Muscle of leg (tissue), 11 donors: ENCODE measurements around the gene FAM171A2. TPM values are rescaled to one million over a fixed set of nuclear protein-coding genes. Genes with fewer than 3 reads are reported as not detected.

ENCODE experiments used
- DNase-seq: peaks from one replicate; pipeline ENCODE4 v3.0.0; 2013
- H3K27ac ChIP-seq: one replicate; pipeline ENCODE4 v1.5.1; 2013; ENCODE audit warnings: mild to moderate bottlenecking, low read length, control low read depth
- H3K27me3 ChIP-seq: one replicate; pipeline ENCODE4 v1.6.1; 2013; ENCODE audit warnings: low read length; ENCODE audit not compliant: control insufficient read depth, insufficient read depth
- H3K36me3 ChIP-seq: one replicate; pipeline ENCODE4 v1.6.1; 2013; ENCODE audit warnings: low read length; ENCODE audit not compliant: control insufficient read depth, insufficient read depth
- H3K4me1 ChIP-seq: one replicate; pipeline ENCODE4 v1.6.1; 2013; ENCODE audit warnings: low read length; ENCODE audit not compliant: control insufficient read depth, insufficient read depth
- H3K4me3 ChIP-seq: one replicate; pipeline ENCODE4 v1.5.1; 2013; ENCODE audit warnings: low read length, control low read depth
- H3K9me3 ChIP-seq: replicated peaks from 2 replicates; pipeline ENCODE4 v1.6.1; 2013; ENCODE audit warnings: low read depth, low read length; ENCODE audit not compliant: control insufficient read depth
- WGBS: methylation state at CpG from one replicate; pipeline ENCODE4 v1.1.5; 2013; ENCODE audit warnings: missing lambda C conversion rate; ENCODE audit not compliant: insufficient coverage; 5-methylcytosine and 5-hydroxymethylcytosine counted together
- polyA plus RNA-seq, 8 donors: library from polyadenylated mRNA; unstranded; fragments of 120-200 nt; gene quantifications; one replicate each; pipeline versions ENCODE4 v1.2.1 to v1.2.3, GENCODE V29; 2013; ENCODE audit warnings: inconsistent platforms in 1 of 8, low replicate concordance in 1 of 8; ENCODE audit not compliant: insufficient read length in 8 of 8, insufficient read depth in 1 of 8
- total RNA-seq: library from RNA; stranded (reverse); fragments of 120-200 nt; gene quantifications from one replicate; pipeline ENCODE4 v1.2.4, GENCODE V29; 2013

Gene FAM171A2
- total and polyA plus RNA-seq, 9 donors: 52.9 to 110 (median 80.0) TPM

DNA sequence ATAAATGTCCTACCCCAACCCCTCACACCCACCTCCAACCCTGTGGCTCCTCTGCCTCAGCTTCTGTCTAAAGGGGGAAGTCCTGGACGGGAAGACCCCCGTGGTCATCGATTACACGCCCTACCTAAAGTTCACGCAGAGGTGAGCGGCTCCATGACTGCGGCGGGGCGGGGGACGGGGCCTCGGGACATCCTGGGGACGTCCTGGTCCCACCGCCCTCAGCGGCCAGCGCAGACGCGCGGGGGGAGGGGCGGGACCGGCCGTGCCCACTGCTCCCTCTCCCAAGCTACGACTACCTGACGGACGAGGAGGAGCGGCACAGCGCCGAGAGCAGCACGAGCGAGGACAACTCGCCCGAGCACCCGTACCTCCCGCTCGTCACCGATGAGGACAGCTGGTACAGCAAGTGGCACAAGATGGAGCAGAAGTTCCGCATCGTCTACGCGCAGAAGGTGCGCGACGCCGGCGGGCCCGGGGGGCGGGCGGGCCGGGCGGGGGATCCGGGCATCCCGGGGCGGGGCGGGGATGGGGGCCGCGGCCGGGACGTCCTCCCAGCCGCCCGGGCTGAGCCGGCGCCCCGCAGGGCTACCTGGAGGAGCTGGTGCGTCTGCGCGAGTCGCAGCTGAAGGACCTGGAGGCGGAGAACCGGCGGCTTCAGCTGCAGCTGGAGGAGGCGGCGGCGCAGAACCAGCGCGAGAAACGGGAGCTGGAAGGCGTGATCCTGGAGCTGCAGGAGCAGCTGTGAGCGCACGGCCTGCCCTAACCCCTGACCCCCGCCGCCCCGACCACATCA is 48.6 kb downstream of the FAM171A2 start:
- under 1% methylated on average over 77 of the region's 81 CpGs for WGBS
- no peak for DNase-seq
- Histone ChIP-seq H3K4me3 (no peak overlapping the region), H3K9me3 (no peaks in the 10 kb centered on the region), H3K27me3 (peaks cover 71% of the 10 kb centered on the region), H3K36me3 (peaks cover 10% of the 10 kb centered on the region), H3K27ac (no peak overlapping the region), H3K4me1 (peaks cover 10% of the 10 kb centered on the region)

DNA sequence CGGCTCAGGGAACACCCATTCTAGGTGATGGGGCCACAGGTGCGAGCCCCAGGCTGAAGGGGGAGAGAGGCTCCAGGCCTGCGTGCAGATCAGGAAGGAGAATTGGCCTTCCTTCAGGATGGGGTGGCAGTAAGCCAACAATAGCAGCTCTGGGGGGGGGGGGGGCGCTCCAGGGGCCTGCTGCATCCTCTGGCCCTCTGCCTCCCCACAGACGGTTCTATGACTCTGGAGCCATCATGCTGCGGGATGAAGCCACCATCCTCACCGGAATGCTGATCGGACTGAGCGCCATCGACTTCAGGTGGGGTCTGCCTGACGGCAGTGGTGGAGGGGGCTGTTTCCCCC is 49.2 kb downstream of the FAM171A2 start:
- peaks cover 10% of the 10 kb centered on the region for H3K4me1 ChIP-seq
- DNase-seq: no peak
- H3K27ac ChIP-seq: no peak overlapping the region
- WGBS: 33% methylated on average over 2 of the region's 11 CpGs
- H3K9me3 ChIP-seq: no peaks in the 10 kb centered on the region
- H3K4me3 ChIP-seq: no peak overlapping the region
- H3K36me3 ChIP-seq: peaks cover 4% of the 10 kb centered on the region
- H3K27me3 ChIP-seq: peaks cover 77% of the 10 kb centered on the region

DNA sequence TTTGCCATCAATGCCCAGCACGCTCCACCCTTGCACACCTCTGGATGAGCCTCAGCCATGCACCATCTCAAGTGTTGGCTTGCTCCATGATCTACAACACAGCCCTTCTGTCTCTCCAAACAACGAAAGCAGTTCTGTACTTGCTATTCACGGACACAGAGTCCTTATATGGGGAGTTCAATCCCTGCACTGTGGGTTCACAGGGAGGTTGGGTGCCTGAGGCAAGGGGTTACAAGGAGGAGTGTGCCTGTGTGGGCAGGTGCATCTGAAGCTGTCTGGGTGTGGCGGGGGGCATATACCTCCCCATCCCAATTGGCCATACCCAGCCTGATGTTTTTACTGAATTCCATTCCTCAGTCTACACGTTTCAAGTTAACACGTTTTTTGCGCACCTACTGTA is 49.6 kb downstream of the FAM171A2 start:
- Histone ChIP-seq H3K4me3 (no peak overlapping the region), H3K9me3 (no peaks in the 10 kb centered on the region), H3K27me3 (peaks cover 80% of the 10 kb centered on the region), H3K4me1 (peaks cover 13% of the 10 kb centered on the region), H3K36me3 (no peaks in the 10 kb centered on the region), H3K27ac (no peak overlapping the region)
- WGBS: 100% methylated on average over 1 of the region's 7 CpGs
- no peak for DNase-seq

DNA sequence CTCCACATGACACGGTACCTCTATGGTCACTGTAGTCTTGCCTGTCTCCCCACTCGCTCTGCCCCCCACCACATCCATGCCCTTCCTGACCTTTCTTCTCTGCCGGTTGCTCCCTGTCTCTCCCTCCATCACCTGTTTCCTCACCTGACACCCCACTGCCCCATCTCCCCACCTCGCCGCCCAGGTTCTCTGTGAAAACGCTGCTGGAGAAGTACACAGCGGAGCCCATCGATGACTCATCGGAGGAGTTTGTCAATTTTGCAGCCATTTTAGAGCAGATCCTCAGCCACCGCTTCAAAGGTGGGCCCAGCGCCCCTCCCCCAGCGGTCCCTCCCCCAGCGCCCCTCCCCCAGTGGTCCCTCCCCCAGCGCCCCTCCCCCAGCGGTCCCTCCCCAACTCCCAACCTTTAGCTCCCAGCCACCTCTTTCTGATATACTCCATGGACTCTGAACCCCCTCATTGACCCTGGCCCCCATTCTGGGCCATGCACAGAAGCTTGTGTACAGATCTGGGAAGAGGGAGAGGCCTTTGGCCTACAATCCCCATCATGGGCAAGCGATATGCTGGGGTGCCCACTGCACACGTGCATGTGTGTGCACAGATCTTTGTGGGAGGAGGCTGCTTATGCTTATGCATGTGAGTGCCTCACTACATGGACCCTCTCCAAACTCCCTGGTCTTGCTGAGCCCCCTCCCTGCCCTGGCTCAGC is 51.1 kb downstream of the FAM171A2 start:
- H3K27ac ChIP-seq: no peak overlapping the region
- H3K4me1 ChIP-seq: peaks cover 23% of the 10 kb centered on the region
- H3K27me3 ChIP-seq: peaks cover 76% of the 10 kb centered on the region
- no peaks in the 10 kb centered on the region for H3K9me3 ChIP-seq
- H3K4me3 ChIP-seq: no peak overlapping the region
- no peak for DNase-seq
- no peaks in the 10 kb centered on the region for H3K36me3 ChIP-seq
- 73% methylated on average over 5 of the region's 17 CpGs for WGBS

DNA sequence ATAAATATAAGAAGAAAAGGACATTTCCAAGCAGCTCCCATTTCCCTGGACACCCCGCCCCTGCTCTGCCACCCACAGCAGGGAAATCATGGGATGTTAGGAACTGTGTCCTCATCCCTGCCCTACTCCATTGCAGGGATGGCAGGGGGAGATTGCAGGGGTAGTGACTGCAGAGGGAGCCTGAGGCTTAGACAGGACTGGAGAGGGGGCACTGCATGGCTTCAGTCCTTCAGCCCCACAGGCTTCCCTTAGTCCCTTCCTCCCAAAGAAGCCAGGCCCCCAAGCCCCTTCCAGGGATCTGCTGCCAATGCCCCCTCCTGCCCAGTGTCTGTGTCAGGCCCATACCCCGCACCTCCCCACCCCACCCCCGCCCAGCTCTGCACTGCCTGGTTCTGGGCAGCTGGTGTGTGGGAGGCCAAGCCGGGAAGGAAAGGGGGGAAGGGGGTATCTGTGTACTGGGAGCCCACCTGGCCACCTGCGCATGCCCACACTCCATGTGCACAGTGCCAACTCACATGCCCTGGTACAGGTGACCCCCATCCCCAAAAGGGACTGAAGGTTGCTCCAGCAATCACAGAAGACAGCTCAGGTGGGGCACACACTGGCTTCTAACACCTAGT is 52.0 kb downstream of the FAM171A2 start:
- Histone ChIP-seq H3K27ac (no peak overlapping the region), H3K9me3 (no peaks in the 10 kb centered on the region), H3K27me3 (peaks cover 72% of the 10 kb centered on the region), H3K36me3 (no peaks in the 10 kb centered on the region), H3K4me1 (peaks cover 26% of the 10 kb centered on the region), H3K4me3 (no peak overlapping the region)
- DNase-seq: no peak
- no CpG with 5 or more reads among the region's 5 CpGs for WGBS

DNA sequence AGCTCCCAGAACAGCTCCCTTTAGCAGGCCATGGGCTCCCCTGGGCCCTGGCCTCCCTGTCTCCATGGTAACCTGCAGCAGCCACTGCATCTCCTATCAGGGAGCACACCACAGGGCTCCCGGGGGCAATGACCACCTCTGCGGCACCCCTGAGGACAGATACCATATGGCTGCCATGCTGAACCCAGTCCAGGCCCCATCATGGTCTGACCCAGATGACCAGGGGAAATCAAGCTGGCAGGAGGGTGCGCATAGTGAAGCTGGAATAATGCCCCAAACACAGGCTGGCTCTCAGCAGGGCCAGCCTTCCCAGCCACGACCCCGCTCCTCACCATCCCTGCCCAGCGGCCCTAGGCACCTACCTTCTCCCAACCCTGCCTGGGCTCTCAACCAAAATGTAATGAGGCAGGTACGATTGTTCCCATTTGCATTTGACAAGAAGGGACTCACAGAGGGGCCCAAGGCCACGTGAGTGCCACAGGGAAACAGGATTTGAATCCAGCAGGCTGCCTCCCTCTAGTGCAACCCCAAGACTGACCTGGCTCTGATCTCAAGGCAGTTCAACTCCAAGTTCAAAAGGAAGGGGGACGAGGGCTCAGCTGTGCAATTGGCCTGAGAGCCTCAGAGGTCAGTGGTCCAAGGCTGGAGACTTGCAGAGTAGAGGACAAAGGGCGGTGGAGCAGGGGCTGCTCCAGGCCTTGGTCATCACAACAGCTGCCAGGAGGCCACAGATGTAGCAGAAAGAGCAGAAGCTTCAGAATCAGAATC is 52.9 kb downstream of the FAM171A2 start:
- Histone ChIP-seq H3K4me3 (no peak overlapping the region), H3K27ac (no peak overlapping the region), H3K36me3 (no peaks in the 10 kb centered on the region), H3K9me3 (no peaks in the 10 kb centered on the region), H3K4me1 (peaks cover 23% of the 10 kb centered on the region), H3K27me3 (peaks cover 64% of the 10 kb centered on the region)
- DNase-seq: no peak
- 55% methylated on average over 10 of the region's 10 CpGs for WGBS

DNA sequence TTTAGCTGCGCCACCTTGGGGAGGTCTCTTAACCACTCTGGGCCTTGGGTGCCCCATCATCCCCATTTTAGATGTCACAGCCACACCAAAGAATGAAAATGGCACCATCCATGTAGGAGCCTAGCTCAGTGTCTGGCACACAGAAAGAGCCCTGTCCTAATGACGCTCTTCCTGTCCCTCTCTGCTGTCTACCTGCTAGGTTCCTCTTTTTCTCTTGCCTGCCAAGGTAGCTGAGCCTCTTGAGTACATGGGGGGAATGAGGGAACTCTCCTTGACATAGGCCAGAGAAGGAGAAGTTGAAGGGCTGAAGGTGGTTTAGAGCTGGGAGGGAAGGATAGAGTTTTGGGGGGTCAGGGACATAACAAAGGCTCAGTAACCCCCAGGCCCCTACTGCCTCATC is 53.5 kb downstream of the FAM171A2 start:
- Histone ChIP-seq H3K27ac (no peak overlapping the region), H3K4me1 (peaks cover 22% of the 10 kb centered on the region), H3K27me3 (peaks cover 58% of the 10 kb centered on the region), H3K4me3 (no peak overlapping the region), H3K9me3 (no peaks in the 10 kb centered on the region), H3K36me3 (no peaks in the 10 kb centered on the region)
- 100% methylated on average over 1 of the region's 2 CpGs for WGBS
- no peak for DNase-seq

DNA sequence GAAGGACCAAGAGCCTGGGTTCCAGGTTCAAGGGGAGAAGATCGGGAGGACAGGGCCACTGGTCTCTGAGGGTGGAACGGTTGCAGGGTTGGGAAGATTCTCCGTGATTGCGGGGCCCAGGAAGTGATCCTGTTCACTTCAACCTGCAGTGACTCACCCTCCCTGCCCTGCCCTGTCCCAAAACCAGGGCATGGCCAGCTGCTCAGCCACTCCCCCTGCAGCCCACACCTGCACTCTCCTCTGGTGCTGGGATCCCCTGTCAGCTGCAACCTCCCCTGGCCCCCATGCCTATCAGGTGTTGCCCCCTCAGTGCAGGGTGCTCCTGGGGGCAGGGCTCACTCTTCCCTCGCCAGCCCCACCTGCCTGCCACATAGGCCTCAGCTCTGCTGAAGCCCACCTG is 54.2 kb downstream of the FAM171A2 start:
- Histone ChIP-seq H3K4me3 (no peak overlapping the region), H3K27ac (no peak overlapping the region), H3K4me1 (peaks cover 16% of the 10 kb centered on the region), H3K9me3 (no peaks in the 10 kb centered on the region), H3K27me3 (peaks cover 52% of the 10 kb centered on the region), H3K36me3 (no peaks in the 10 kb centered on the region)
- no peak for DNase-seq
- 60% methylated on average over 5 of the region's 5 CpGs for WGBS

DNA sequence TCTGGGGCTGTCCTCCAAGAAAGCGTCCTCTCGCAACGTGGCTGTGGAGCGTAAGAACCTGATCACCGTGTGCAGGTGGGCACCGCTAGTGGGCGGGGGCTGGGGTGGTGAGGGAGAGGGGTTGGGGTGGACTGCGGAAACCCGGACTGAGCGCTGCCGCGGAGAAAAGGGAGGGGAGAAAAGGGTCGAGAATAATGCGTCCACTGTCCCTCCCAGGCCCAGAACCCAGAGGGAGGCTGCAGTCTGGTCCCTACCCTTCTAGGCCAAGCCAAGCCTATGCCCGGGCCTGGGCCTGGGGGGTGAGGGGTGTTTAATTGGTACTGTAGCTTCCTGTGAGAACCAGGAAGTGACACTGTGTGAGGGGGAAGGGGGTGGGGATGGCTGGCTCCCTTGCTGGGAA is 54.8 kb downstream of the FAM171A2 start:
- Histone ChIP-seq H3K9me3 (no peaks in the 10 kb centered on the region), H3K4me1 (peaks cover 16% of the 10 kb centered on the region), H3K4me3 (peak overlapping the region; percentile 13), H3K36me3 (no peaks in the 10 kb centered on the region), H3K27me3 (peaks cover 46% of the 10 kb centered on the region), H3K27ac (no peak overlapping the region)
- no peak for DNase-seq
- 0% methylated on average over 8 of the region's 15 CpGs for WGBS
